GM21723 (cell line): ENCODE data around the gene ONECUT2.

Experiments used
- ATAC-seq: cut with Tn5 transposase; IDR thresholded peaks from one replicate; pipeline ENCODE4 v1.9.1; 2021; ENCODE audit warnings: mild to moderate bottlenecking, moderate library complexity; ENCODE audit not compliant: unreplicated experiment

ONECUT2 gene

GRCh38 chr18:57431002-57431382 is 4.2 kb upstream of the ONECUT2 start:
- no peak for ATAC-seq

GRCh38 chr18:57431467-57432080 is 3.6 kb upstream of the ONECUT2 start:
- ATAC-seq = no peak

- no peak for ATAC-seq
These were observed 3.0 kb upstream of the ONECUT2 start for GRCh38 chr18:57432140-57432539.

- ATAC-seq = no peak
These were observed 2.3 kb upstream of the ONECUT2 start for GRCh38 chr18:57432751-57433400.

- no peak for ATAC-seq
These were observed 1.7 kb upstream of the ONECUT2 start for GRCh38 chr18:57433482-57433881.

- no peak for ATAC-seq
These were observed 1.1 kb upstream of the ONECUT2 start for GRCh38 chr18:57433934-57434535.

GRCh38 chr18:57435846-57436190 is 644 bp downstream of the ONECUT2 start:
- ATAC-seq = no peak

- ATAC-seq = no peak
These were observed 1.2 kb downstream of the ONECUT2 start for GRCh38 chr18:57436191-57436964.

- no peak for ATAC-seq
These were observed 1.8 kb downstream of the ONECUT2 start for GRCh38 chr18:57436965-57437333.

GRCh38 chr18:57437402-57437765 is 2.2 kb downstream of the ONECUT2 start:
- no peak for ATAC-seq

GRCh38 chr18:57437766-57438671 is 2.8 kb downstream of the ONECUT2 start:
- peak; percentile 67 for ATAC-seq

- ATAC-seq = no peak
These were observed 3.8 kb downstream of the ONECUT2 start for GRCh38 chr18:57438743-57439608.

- ATAC-seq = no peak
These were observed 4.4 kb downstream of the ONECUT2 start for GRCh38 chr18:57439609-57439968.

GRCh38 chr18:57439985-57440330 is 4.8 kb downstream of the ONECUT2 start:
- ATAC-seq = no peak

- no peak for ATAC-seq
These were observed 5.3 kb downstream of the ONECUT2 start for GRCh38 chr18:57440331-57441070.

- ATAC-seq = no peak
These were observed 6.1 kb downstream of the ONECUT2 start for GRCh38 chr18:57441071-57441794.

GRCh38 chr18:57443247-57443646 is 8.1 kb downstream of the ONECUT2 start:
- ATAC-seq = no peak

GRCh38 chr18:57443702-57444101 is 8.5 kb downstream of the ONECUT2 start:
- no peak for ATAC-seq

- no peak for ATAC-seq
These were observed 9.2 kb downstream of the ONECUT2 start for GRCh38 chr18:57444301-57444759.
